CD4-positive, CD25-positive, alpha-beta regulatory T cell (primary cell): ENCODE results near the gene IBTK. TPM values are rescaled to one million over a fixed set of nuclear protein-coding genes. Genes with fewer than 3 reads are reported as not detected.
"Not testable (repeated sequence)": the region's sequence is repeated elsewhere in the genome, so short reads cannot be mapped to it uniquely, and the experiment has no call there.

ENCODE experiments used
- ATAC-seq, 2 donors: fragments of 150-1000 bp; cut with Tn5 transposase; one replicate each; pipeline ENCODE4 v1.10.0; 2021; ENCODE audit warnings: low read depth in 2 of 2, moderate number of reproducible peaks in 2 of 2, moderate library complexity in 1 of 2
- DNase-seq, 3 donors: peaks; one replicate each; pipeline versions ENCODE4 v3.0.0 to v3.0.0-alpha.2; 2012 to 2022; ENCODE audit warnings: mixed read lengths in 1 of 3
- H3K27ac ChIP-seq: one replicate; pipeline ENCODE4 v1.7.0; 2013; ENCODE audit warnings: mild to moderate bottlenecking, low read length; ENCODE audit not compliant: insufficient read depth, poor library complexity, severe bottlenecking
- H3K27me3 ChIP-seq: one replicate; pipeline ENCODE4 v1.7.0; 2013; ENCODE audit warnings: low read length; ENCODE audit not compliant: control insufficient read depth, insufficient read depth
- H3K36me3 ChIP-seq: one replicate; pipeline ENCODE4 v1.7.0; 2013; ENCODE audit warnings: mild to moderate bottlenecking, low read length, moderate library complexity; ENCODE audit not compliant: control insufficient read depth, insufficient read depth
- H3K4me1 ChIP-seq: 2 replicates; pipeline ENCODE4 v1.7.0; 2013; ENCODE audit warnings: mild to moderate bottlenecking, low read length; ENCODE audit not compliant: insufficient read depth, control insufficient read depth, poor library complexity, severe bottlenecking
- H3K4me3 ChIP-seq: one replicate; pipeline ENCODE4 v1.7.0; 2013; ENCODE audit warnings: low read depth, mild to moderate bottlenecking, low read length, moderate library complexity
- H3K9me3 ChIP-seq, 2 experiments: 1 replicate in 1 of 2; 2 replicates in 1 of 2; pipeline ENCODE4 v1.7.0; 2013; ENCODE audit warnings: low read length in 2 of 2, mild to moderate bottlenecking in 1 of 2, moderate library complexity in 1 of 2; ENCODE audit not compliant: control insufficient read depth in 2 of 2
- H3K27ac Mint-ChIP-seq, 3 donors: one replicate each; pipeline ENCODE4 v1.8.0; 2020 to 2022; ENCODE audit warnings: mild to moderate bottlenecking in 3 of 3, mixed read lengths in 3 of 3, moderate library complexity in 2 of 3
- H3K27me3 Mint-ChIP-seq: one replicate; pipeline ENCODE4 v1.8.0; 2022; ENCODE audit warnings: mild to moderate bottlenecking, mixed read lengths
- H3K36me3 Mint-ChIP-seq: one replicate; pipeline ENCODE4 v1.8.0; 2020; ENCODE audit warnings: mixed read lengths
- H3K4me1 Mint-ChIP-seq, 4 donors: one replicate each; pipeline ENCODE4 v1.8.0; 2020 to 2022; ENCODE audit warnings: mixed read lengths in 4 of 4, mild to moderate bottlenecking in 1 of 4
- H3K4me3 Mint-ChIP-seq, 4 donors: one replicate each; pipeline ENCODE4 v1.8.0; 2020 to 2022; ENCODE audit warnings: mild to moderate bottlenecking in 4 of 4, mixed read lengths in 4 of 4, moderate library complexity in 3 of 4
- H3K9me3 Mint-ChIP-seq, 7 donors: one replicate each; pipeline ENCODE4 v1.8.0; 2020 to 2022; ENCODE audit warnings: mixed read lengths in 7 of 7, mild to moderate bottlenecking in 3 of 7, moderate library complexity in 2 of 7
- polyA plus RNA-seq, 4 donors: library from polyadenylated mRNA; unstranded; fragments of 300-500 nt; fragmentation: Illumina TruSeq; gene quantifications; one replicate each; pipeline ENCODE4 v1.2.3, GENCODE V29; 2021
- total RNA-seq: library from RNA; stranded (reverse); gene quantifications from one replicate; pipeline ENCODE4 v1.2.3, GENCODE V29; 2022

The IBTK gene
- total and polyA plus RNA-seq, 5 donors from 2014 or later = 22.2 to 29.2 (median 22.6) TPM

DNA sequence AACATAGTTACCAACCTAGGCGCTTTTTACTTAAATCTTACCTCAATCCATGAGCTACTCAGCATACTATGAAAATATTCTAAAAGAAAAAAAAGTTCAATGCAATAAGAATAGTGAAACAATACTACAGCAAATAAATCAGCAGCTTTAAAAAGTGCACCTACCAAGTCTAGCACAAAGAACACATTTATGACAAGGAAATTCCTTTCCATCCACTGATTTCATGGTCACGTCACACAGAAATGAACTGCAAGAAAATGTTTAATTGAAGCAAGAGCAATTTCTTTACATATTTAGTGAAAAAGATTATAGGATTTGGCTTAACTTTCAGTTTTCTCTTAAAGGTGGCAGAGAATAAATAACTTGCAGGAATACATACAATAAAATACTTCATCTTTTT is 36.2 kb downstream of the IBTK start:
- no peaks in the 10 kb centered on the region for H3K4me1 ChIP-seq
- Mint-ChIP-seq H3K27ac (no peak overlapping the region), H3K4me1 (peaks cover under 1 to 12% (median 9%) of the 10 kb centered on the region in 4 donors), H3K36me3 (peaks cover 64% of the 10 kb centered on the region), H3K9me3 (no peaks in the 10 kb centered on the region), H3K4me3 (no peak overlapping the region), H3K27me3 (no peaks in the 10 kb centered on the region)
- H3K9me3 ChIP-seq = no peaks in the 10 kb centered on the region
- DNase-seq (no peak), ATAC-seq (no peak)
- H3K4me3 ChIP-seq = no peak overlapping the region
- peaks cover 65% of the 10 kb centered on the region for H3K36me3 ChIP-seq
- no peaks in the 10 kb centered on the region for H3K27me3 ChIP-seq
- no peak overlapping the region for H3K27ac ChIP-seq

DNA sequence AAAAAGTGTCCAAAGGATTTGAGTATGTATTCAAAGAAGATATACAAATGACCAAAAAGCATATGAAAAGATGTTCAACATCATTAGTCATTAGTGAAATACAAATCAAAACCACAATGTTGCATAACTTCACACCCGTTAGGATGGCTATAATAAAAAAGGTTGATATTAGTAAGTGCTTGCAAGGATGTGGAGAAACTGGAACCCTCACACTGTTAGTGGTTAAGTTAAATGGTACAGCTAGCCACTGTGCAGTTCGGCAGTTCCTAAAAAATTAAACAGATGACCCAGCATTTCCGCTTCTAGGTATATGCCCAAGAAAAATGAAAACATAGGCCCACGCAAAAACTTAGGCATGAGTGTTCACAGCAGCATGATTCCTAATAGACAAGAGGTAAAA is 38.6 kb downstream of the IBTK start:
- H3K4me1 ChIP-seq = no peaks in the 10 kb centered on the region
- ATAC-seq = no peak
- H3K36me3 Mint-ChIP-seq = peaks cover 69% of the 10 kb centered on the region
- H3K27ac ChIP-seq = no peak overlapping the region
- peaks cover 48% of the 10 kb centered on the region for H3K36me3 ChIP-seq
- H3K27ac Mint-ChIP-seq = peak overlapping the region in 2 of 3 donors; percentile 20 to 47
- peaks cover 9 to 18% (median 12%) of the 10 kb centered on the region in 4 donors for H3K4me1 Mint-ChIP-seq
- H3K27me3 Mint-ChIP-seq = no peaks in the 10 kb centered on the region
- H3K4me3 ChIP-seq = no peak overlapping the region
- no peak overlapping the region for H3K4me3 Mint-ChIP-seq
- no peaks in the 10 kb centered on the region for H3K9me3 ChIP-seq
- H3K27me3 ChIP-seq = no peaks in the 10 kb centered on the region
- H3K9me3 Mint-ChIP-seq = no peaks in the 10 kb centered on the region
- no peak for DNase-seq

- no peak for ATAC-seq
- H3K9me3 ChIP-seq = no peaks in the 10 kb centered on the region
- no peak for DNase-seq
- Mint-ChIP-seq H3K9me3 (no peaks in the 10 kb centered on the region), H3K4me1 (peaks cover 8 to 12% (median 10%) of the 10 kb centered on the region in 4 donors), H3K36me3 (peaks cover 59% of the 10 kb centered on the region), H3K27ac (peak overlapping the region in 2 of 3 donors; percentile 20 to 65), H3K4me3 (no peak overlapping the region), H3K27me3 (no peaks in the 10 kb centered on the region)
- peaks cover 56% of the 10 kb centered on the region for H3K36me3 ChIP-seq
- H3K27me3 ChIP-seq = no peaks in the 10 kb centered on the region
- no peaks in the 10 kb centered on the region for H3K4me1 ChIP-seq
- no peak overlapping the region for H3K4me3 ChIP-seq
- no peak overlapping the region for H3K27ac ChIP-seq
Measured at GRCh38 chr6:82205930-82206392, 41.6 kb downstream of the IBTK start.

DNA sequence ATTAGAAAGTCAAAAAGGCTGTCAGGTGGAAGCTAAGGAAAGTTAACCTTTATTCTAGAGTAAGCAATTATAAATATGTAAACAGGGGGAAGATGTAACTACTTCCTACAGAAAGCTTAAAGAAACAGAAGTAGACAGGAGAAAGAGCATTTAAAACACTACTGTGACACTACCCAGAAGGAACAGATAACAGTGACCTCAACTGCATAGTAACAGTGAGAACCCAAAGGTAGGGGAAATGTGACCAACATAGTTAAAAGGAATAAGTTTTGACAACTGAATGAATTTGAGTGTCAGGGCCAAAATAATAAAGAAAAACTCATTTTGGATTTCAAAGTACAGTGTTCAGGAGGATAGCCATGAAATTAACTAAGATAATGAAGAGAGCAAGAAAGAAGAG is 43.5 kb downstream of the IBTK start:
- no peaks in the 10 kb centered on the region for H3K9me3 ChIP-seq
- Mint-ChIP-seq H3K4me1 (peaks cover 9 to 14% (median 11%) of the 10 kb centered on the region in 4 donors), H3K27me3 (no peaks in the 10 kb centered on the region), H3K9me3 (no peaks in the 10 kb centered on the region), H3K27ac (no peak overlapping the region), H3K4me3 (no peak overlapping the region), H3K36me3 (peaks cover 54% of the 10 kb centered on the region)
- no peak for ATAC-seq
- no peak for DNase-seq
- H3K4me1 ChIP-seq = no peaks in the 10 kb centered on the region
- H3K4me3 ChIP-seq = no peak overlapping the region
- H3K27ac ChIP-seq = no peak overlapping the region
- peaks cover 58% of the 10 kb centered on the region for H3K36me3 ChIP-seq
- H3K27me3 ChIP-seq = no peaks in the 10 kb centered on the region

DNA sequence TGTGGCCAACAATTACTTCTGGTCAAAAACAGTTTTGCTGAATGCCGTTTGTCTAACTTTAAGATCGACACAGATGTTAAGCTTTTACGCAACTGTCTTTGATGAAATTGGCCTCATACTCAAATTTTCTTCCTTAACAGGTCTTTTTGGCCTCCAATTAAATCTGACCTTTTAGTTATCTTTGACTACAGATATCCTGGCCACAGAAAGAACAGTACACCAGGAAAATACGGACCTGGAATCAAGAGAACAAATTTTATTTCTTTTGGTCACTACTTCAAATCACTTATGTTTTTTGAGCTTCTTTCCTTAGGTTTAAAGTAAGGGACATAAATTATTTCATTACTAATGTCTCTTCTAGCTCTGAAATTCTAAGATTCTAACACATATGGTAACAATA is 49.8 kb downstream of the IBTK start:
- H3K27me3 ChIP-seq = no peaks in the 10 kb centered on the region
- Mint-ChIP-seq H3K4me3 (no peak overlapping the region), H3K27ac (peak overlapping the region in 1 of 3 donors; percentile 52), H3K36me3 (peaks cover 23% of the 10 kb centered on the region), H3K27me3 (no peaks in the 10 kb centered on the region), H3K4me1 (peaks cover 0 to 7% (median 2%) of the 10 kb centered on the region in 4 donors), H3K9me3 (no peaks in the 10 kb centered on the region)
- DNase-seq = no peak
- H3K36me3 ChIP-seq = peaks cover 78% of the 10 kb centered on the region
- H3K9me3 ChIP-seq = no peaks in the 10 kb centered on the region
- no peak overlapping the region for H3K4me3 ChIP-seq
- no peak overlapping the region for H3K27ac ChIP-seq
- H3K4me1 ChIP-seq = no peaks in the 10 kb centered on the region
- ATAC-seq = no peak

- H3K36me3 Mint-ChIP-seq = peaks cover 23% of the 10 kb centered on the region
- not testable (repeated sequence) for H3K4me3 Mint-ChIP-seq, DNase-seq, H3K27ac Mint-ChIP-seq, H3K9me3 ChIP-seq, H3K27me3 Mint-ChIP-seq, H3K4me1 Mint-ChIP-seq, H3K4me1 ChIP-seq, H3K27ac ChIP-seq, H3K9me3 Mint-ChIP-seq, H3K4me3 ChIP-seq, H3K27me3 ChIP-seq, ATAC-seq
- H3K36me3 ChIP-seq = peaks cover 73% of the 10 kb centered on the region
Measured at GRCh38 chr6:82197245-82197644, 50.3 kb downstream of the IBTK start.

- Mint-ChIP-seq H3K9me3 (no peaks in the 10 kb centered on the region), H3K27me3 (no peaks in the 10 kb centered on the region), H3K27ac (no peak overlapping the region), H3K36me3 (peaks cover 29% of the 10 kb centered on the region), H3K4me3 (no peak overlapping the region), H3K4me1 (peaks cover 0 to 7% (median 2%) of the 10 kb centered on the region in 4 donors)
- no peaks in the 10 kb centered on the region for H3K27me3 ChIP-seq
- H3K9me3 ChIP-seq = no peaks in the 10 kb centered on the region
- H3K4me3 ChIP-seq = no peak overlapping the region
- peaks cover 74% of the 10 kb centered on the region for H3K36me3 ChIP-seq
- no peak for DNase-seq
- no peaks in the 10 kb centered on the region for H3K4me1 ChIP-seq
- ATAC-seq = no peak
- H3K27ac ChIP-seq = no peak overlapping the region
Measured at GRCh38 chr6:82196161-82196560, 51.4 kb downstream of the IBTK start.

DNA sequence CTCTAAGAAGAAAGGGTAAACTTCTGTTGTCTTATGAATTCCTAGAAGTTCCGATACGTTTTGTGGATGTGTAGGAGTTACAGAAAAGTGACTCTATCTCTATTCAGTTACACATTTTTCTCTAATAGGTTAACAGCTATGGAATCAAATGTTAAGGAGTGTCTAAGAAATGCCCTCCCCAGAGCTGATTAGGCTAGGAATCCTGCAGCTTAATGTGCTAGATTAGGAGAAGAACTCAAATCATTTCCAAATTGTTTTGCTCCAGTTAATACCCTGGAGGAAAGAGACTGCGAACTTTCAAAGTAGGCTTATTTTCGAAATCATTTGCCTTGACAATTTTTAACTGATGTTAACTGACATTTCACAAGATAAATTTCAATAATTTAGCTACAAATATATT is 51.9 kb downstream of the IBTK start:
- H3K36me3 ChIP-seq = peaks cover 75% of the 10 kb centered on the region
- ATAC-seq (no peak), DNase-seq (no peak)
- Mint-ChIP-seq H3K27me3 (no peaks in the 10 kb centered on the region), H3K4me1 (peaks cover 0 to 7% (median 2%) of the 10 kb centered on the region in 4 donors), H3K9me3 (no peaks in the 10 kb centered on the region), H3K27ac (no peak overlapping the region), H3K36me3 (peaks cover 29% of the 10 kb centered on the region), H3K4me3 (no peak overlapping the region)
- H3K27me3 ChIP-seq = no peaks in the 10 kb centered on the region
- no peak overlapping the region for H3K27ac ChIP-seq
- H3K4me1 ChIP-seq = no peaks in the 10 kb centered on the region
- H3K9me3 ChIP-seq = no peaks in the 10 kb centered on the region
- H3K4me3 ChIP-seq = no peak overlapping the region
